ENCODE results near the gene CAPN10.
A peak's percentile ranks its signal among the peaks of the same experiment; 100 is the strongest.

Gene CAPN10

GRCh38 chr2:240575101-240575965 lies 11.2 kb upstream of the CAPN10 start:
- no peak for DNase-seq

GRCh38 chr2:240576036-240576435 lies 10.5 kb upstream of the CAPN10 start:
- no peak for DNase-seq

- no peak for DNase-seq
These were observed 9.9 kb upstream of the CAPN10 start for GRCh38 chr2:240576436-240577205.

GRCh38 chr2:240577281-240578109 lies 9.0 kb upstream of the CAPN10 start:
- no peak for DNase-seq

GRCh38 chr2:240578110-240578450 lies 8.5 kb upstream of the CAPN10 start:
- DNase-seq, result no peak

- DNase-seq, result no peak
These were observed 8.0 kb upstream of the CAPN10 start for GRCh38 chr2:240578488-240578887.

GRCh38 chr2:240579071-240579762 lies 7.3 kb upstream of the CAPN10 start:
- no peak for DNase-seq

- DNase-seq, result peak; percentile 17
These were observed 6.5 kb upstream of the CAPN10 start for GRCh38 chr2:240579771-240580614.

GRCh38 chr2:240581811-240582210 lies 4.7 kb upstream of the CAPN10 start:
- no peak for DNase-seq

- DNase-seq, result no peak
These were observed 3.8 kb upstream of the CAPN10 start for GRCh38 chr2:240582781-240583180.

- DNase-seq, result no peak
These were observed 2.8 kb upstream of the CAPN10 start for GRCh38 chr2:240583774-240584173.

GRCh38 chr2:240584486-240585031 lies 2.0 kb upstream of the CAPN10 start:
- no peak for DNase-seq

GRCh38 chr2:240585101-240585500 lies 1.4 kb upstream of the CAPN10 start:
- DNase-seq, result no peak

GRCh38 chr2:240585681-240586197 lies 795 bp upstream of the CAPN10 start:
- DNase-seq, result no peak

- peak; percentile 51 for DNase-seq
These were observed 626 bp downstream of the CAPN10 start for GRCh38 chr2:240586919-240587800.

GRCh38 chr2:240588006-240588655 lies 1.6 kb downstream of the CAPN10 start:
- DNase-seq, result no peak

GRCh38 chr2:240588669-240589068 lies 2.1 kb downstream of the CAPN10 start:
- no peak for DNase-seq

GRCh38 chr2:240589375-240589774 lies 2.8 kb downstream of the CAPN10 start:
- no peak for DNase-seq

GRCh38 chr2:240589850-240590525 lies 3.5 kb downstream of the CAPN10 start:
- DNase-seq, result no peak
